ENCODE results near the gene NIM1K.
"Not testable (repeated sequence)": the region's sequence is repeated elsewhere in the genome, so short reads cannot be mapped to it uniquely, and the experiment has no call there.

NIM1K gene

DNA sequence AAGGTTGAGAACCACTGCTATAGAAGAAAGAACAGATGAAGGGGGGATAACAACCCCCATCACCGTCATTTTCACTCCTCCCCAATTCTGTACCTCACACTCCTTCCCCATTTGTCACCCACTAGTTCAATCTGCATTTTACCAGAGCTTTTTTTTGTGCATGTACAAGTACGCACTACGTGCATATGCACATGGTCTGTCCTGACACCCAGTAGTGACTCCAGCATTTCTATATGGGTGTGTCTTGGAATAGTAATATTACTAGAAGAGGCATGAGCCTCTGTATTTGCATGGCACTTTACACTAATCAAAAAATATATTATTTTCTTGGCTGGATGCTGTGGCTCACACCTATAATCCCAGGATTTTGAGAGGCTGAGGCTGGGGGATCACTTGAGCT lies 38.7 kb downstream of the NIM1K start:
- DNase-seq (ENCODE audit: low read depth), result no peak

DNA sequence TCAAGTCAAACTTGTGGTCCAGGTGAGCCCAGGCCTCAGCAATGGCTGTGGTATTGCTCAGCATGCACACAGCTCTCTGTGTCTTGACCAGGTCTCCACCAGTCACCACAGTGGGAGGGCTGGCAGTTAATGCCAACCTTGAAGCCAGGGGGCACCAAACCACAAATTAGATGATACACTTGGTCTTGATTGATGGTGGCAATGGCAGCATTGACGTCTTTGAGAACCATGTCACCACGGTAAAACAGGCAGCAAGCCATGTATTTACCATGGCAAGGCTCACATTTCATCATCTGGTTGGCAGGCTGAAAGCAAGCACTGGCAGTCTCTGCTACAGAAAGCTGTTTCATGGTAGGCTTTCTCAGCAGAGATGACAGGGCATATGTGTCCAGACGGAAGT lies 40.0 kb downstream of the NIM1K start:
- DNase-seq (ENCODE audit: low read depth), result no peak

DNA sequence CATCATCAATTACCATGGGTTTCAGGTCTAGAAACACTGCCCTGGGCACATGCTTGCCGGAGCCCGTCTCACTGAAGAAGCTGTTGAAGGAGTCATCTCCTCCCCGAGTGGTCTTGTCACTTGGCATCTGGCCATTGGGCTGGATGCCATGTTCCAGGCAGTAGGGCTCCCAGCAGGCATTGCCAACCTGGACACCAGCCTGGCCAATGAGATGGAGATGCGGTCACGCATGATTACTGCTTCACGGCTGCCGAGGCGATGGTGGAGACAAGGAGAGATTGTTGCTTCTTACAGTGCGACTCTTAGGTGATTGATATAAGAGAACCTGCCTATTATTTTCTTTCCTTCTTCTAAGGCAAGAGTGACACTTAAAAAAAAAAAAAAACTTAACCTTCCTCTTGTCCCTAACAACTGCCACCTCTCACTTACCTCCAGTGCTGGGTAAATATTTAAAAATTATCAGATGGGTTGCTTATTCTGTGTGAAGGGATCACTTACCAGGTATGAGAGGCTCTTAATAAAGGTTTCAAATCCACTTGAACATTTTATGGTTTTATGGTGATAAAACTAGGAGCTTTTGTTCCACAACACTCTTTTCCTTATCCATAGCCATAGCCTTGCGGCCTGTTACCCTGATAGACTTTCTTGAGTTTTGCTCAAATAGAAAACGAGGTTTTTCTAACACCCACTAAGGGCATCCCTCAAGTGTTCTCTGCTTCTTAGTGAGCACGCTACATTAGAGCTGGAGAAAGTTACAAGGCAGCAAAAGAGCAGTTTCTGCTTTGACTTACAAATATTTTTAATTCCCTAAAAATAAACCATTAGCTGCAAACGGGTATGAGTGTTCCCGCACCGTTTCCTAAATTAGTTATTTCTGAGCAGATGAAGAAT lies 41.2 kb downstream of the NIM1K start:
- DNase-seq (ENCODE audit: low read depth), result no peak

DNA sequence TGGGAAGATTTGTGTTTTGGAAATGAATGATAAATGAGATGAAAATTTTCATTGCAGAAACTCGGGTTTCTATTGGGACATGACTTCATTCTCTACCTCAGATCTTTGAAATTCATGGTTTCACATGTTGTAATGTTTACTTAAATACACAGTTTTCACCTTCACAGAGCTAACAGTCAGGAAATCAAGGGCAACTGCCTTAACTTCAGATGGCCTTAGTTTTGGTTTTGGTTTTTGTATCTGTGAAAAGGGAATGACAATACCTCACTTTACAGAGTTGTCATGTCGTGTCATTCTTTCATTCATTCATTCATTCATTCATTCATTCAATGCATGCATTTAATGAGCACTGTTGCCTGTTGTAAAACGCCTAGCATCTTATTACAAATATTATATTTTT lies 41.9 kb downstream of the NIM1K start:
- DNase-seq (ENCODE audit: low read depth), result no peak

DNA sequence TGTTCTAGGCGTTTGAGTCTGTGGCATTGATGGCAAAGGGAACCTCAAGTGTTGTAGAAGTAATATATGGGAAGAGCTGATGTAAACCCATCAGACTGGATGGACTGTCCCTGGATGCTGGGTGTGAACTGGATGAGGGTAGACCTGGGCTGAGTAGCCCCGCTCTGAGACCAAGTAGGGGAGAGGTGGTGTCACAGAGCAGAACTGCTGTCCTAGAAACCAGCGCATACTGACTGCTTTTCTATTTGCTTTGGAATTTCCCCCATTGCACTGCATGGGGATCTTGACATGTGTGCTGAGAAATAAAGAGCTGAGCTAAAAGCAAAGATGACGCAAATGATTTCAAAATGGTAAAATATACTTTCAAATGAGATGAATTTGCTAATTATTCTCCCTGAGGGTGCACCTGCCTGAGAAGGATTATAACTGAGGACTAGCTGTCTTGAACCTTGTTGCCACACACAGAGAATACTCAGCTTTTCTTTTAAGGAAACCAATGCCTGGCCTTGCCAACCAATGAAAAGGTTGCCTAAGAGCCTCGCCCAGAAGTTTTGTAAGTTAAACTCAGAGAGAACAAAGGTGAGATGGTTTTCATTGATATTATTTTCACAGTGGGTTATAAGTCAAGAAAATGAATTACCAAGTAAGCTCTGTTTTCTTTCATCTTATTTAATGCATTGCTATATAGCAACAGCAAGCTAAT lies 44.8 kb downstream of the NIM1K start:
- no peak for DNase-seq (ENCODE audit: low read depth)

DNA sequence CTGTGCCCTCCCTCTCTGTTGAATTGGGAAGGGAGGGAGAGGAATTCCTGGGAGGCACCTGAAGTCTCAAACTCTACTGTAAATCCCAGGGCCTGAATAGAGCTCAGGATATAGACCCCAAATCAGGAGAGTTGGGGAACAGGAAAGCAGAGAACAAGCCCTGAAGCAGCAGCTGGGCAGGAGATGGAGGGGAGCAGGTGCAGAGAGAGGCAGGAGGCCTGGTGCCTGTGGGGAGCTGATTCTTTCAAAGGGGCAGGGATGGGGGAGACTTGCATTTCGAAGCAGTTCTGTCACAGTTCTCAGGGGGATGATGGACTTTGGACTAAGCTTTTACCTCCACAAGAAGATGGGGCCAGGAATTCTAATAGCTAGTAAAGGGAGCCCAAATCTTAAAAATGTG lies 50.2 kb downstream of the NIM1K start:
- DNase-seq (ENCODE audit: low read depth), result no peak

DNA sequence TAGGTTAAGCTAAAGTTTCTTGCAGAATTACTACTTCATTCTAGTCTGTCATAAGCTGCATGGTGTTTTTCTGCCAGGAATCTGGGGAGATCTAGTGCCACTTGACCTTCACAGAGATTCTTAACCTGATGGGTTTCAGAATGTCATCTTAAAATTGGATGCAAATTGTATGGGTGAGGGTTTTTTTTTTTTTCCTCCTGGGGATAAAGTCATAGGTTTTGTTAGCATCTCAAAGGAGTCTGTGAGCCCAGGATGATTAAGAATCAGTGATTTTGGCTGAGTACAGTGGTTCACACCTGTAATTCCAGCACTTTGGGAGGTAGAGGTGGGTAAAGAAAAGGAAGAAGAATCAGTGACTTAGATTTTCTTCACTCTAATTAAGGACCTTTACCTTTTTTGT lies 51.2 kb downstream of the NIM1K start:
- no peak for DNase-seq (ENCODE audit: low read depth)

DNA sequence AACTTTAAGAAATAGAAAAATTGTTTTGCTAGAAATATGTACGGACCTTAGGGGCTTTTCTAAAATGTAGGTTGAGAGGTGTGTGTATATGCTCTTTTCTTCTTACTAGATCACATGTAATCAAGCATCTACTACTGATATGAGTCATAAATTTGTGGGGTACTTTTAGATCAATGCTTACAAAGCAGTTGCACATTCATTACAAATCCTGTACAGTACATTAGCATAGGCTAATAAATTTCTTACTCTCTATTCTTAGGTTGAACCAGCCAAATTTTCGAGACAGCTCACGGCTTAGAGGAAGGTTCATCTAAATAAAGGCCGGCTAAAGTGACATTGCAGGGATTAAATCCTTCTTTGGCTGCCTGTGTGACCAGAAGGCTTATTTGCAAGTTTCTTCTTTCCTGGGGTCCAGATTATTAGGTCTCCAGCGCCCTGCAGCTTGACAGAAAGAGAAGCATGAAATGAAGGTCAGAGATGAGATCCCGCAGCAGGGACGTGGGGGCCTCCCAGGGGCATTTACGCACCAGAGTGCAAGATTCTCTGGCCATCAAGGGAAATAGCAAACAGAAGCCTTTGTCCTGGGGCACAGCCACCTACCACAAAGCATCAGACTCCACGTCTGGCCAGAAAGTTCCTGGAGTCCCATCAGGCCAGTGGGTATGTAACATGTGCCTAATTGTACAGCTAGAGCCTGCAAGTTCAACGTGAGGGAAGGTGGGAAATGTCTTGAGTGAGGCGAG lies 53.0 kb downstream of the NIM1K start:
- no peak for DNase-seq (ENCODE audit: low read depth)

DNA sequence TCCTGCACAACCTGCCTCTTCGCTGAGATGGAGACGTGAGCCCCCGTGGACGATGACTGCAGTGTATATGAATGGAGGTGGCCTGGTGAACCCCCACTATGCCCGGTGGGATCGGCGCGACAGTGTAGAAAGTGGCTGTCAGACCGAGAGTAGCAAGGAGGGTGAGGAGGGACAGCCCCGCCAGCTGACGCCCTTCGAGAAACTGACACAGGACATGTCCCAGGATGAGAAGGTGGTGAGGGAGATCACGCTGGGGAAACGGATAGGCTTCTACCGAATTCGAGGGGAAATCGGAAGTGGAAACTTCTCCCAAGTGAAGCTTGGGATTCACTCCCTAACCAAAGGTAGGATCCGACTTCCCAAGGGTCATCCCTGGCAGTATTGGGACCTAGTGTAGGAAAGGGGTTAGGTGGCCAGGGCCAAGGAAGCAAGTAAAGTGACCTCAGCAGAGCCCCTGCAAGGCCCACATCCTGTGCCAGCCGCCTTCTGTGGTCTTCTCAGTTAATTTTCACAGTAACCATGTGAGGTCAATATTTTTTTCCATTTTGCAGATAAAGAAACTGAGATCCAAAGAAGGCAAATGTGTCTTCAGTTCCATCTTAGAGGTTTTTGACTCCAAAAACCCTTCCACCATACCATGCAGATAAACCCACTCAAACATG lies 53.8 kb downstream of the NIM1K start:
- no peak for DNase-seq (ENCODE audit: low read depth)

DNA sequence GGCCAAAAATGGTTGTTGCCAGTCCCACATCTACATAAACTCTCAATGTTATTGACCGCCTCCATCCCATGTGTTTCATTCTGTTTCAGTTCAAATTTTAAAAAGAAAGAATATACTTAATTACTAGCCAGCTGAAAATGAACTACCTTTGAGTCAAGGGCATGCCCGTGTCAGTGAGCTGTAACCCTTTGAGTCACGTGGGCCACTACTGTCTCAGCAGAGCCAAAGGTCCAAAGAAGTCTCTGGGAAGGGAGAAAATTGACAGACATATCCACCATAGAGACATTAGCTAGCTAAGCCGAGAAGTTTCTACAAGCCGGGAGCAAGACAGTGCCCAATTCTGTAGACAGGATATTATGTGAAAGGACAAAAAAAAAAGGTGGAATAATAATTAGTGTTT lies 59.7 kb downstream of the NIM1K start:
- no peak for DNase-seq (ENCODE audit: low read depth)

DNA sequence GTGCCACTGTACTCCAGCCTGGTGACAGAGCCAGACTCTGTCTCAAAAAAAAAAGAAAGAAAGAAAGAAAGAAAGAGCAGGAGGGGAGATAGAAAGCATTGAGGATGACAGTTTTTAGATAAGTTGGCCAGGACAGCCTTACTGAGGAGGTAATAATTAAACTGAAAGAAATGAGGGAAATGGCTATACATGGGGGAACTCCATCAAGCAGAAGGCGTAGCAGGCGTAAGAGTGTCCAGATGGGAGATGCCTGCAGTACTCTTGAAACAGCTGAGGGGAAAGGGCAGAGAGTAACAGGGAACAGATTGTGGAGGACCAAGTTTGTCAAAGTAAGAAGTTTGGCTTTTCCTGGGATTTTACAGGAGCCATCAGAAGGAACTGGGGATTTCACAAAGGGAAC lies 63.7 kb downstream of the NIM1K start:
- DNase-seq (ENCODE audit: low read depth), result no peak

DNA sequence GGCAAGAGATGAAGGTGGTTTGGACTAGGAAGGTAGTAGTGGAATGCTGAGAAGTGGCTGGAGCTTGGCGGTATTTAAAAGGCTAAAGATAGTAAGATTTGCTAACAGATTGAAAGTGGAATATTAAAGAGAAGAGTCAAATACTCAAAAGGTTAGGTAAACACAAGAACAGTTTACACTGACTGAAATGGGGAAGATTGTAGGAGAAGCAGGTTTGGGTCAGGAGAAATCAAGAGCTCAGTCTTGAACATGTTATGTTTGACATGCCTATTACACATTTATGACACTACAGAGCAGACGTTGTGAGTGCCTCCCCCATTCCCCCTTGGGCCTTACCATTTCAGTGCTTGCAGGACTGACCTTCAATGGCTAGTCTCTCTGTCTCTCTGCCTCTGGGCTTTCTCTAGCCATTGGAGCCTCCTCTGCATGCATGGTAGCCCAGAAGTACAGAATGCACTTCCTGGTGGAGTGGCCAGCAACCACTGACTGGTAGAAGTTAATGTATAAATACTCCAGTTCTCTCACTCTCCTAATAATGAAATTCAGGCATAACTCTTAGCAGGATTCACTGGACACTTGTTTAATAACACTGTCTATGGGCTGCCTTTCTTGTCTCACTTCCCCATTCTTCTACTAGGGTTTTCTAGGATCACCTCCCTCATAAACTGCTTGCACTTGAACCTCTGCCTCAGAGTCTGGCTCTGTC lies 64.4 kb downstream of the NIM1K start:
- DNase-seq (ENCODE audit: low read depth), result no peak

DNA sequence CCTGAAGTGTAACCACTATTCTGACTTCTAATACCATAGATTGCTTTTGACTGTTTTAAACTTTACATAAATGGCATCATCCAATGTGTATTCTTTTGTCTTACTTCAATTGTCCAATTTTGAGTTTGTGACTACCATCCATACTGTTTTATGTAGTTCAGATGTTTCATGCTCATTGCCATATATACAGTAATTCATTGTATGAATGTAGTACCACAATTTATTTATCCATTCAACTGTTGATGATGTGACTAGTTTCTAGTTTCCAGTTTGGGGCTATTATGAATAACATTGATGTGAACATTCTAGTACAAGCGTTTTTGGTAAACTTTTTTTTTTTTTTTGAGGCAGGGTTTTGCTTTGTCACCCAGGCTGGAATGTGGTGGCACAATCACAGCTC lies 66.1 kb downstream of the NIM1K start:
- no peak for DNase-seq (ENCODE audit: low read depth)

DNA sequence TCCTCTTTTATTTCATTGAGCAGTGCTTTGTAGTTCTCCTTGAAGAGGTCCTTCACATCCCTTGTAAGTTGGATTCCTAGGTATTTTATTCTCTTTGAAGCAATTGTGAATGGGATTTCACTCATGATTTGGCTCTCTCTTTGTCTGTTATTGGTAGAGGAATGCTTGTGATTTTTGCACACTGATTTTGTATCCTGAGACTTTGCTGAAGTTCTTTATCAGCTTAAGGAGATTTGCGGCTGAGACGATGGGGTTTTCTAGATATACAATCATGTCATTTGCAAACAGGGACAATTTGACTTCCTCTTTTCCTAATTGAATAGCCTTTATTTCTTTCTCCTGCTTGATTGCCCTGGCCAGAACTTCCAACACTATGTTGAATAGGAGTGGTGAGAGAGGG lies 70.2 kb downstream of the NIM1K start:
- not testable (repeated sequence) for DNase-seq (ENCODE audit: low read depth)

DNA sequence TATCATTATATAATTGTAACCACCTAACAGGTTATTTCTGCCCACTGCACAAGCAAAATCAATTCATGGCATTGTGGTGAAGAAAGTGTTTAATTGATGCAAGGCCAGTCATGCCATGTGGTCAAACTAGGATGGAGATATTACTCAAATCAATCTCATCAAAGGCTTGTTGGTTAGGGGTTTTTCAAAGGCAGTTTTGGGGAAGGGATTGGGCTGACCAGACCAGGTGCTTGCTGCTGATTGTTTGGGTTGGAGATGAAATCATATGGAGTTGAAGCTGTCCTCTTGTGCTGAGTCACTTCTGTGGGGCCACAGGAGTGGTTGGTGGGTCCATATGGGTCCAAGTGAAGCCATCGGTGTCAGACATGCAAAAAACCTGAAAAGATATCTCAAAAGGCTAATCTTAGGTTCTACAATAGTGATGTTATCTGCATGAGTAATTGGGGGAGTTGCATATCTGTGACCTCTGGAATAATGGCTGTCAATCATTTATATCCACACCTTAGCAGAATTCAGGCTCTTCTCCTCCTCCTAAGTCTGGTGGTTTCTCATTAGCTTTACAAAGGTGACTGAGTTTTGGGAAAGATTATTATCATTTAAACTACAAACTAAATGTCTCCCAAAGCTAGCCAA lies 76.3 kb downstream of the NIM1K start:
- no peak for DNase-seq (ENCODE audit: low read depth)

DNA sequence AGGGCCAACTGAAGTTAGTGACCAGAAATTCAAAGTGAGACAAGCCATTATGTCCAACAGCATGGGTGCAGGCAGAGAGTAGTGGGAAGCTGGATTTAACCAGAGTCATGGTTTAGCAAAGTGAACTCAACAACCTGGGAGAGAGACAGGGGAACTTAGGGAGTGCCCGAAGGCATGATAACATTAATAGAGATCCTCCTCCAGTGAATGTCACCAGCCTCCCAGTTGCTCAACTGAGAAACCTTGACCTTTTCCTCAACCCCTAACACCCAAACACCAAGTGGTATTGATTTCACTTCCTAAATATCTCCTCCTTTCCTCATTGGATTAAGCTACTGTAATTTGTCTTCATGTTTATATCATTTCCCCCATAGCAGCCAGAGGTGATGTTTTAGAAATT lies 78.6 kb downstream of the NIM1K start:
- DNase-seq (ENCODE audit: low read depth), result no peak

DNA sequence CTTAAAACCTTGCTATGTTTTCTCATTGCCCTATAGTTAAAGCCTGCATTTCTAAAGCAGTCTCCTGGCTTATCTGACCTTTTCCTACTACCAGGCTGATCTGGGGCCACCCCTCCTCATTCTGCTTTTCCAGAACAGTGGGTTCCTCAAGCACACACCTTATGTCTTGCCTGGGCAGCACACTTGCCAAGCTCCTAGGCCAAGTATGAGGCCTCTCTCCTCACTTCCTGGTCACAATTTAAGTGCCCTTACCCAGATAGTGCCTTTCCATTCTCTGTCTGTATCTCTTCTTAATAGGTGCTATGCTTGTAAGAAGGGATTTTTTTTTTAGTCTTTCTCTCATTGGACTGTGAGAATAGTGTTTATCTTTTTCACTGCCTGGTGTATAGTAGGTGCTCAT lies 81.5 kb downstream of the NIM1K start:
- no peak for DNase-seq (ENCODE audit: low read depth)

DNA sequence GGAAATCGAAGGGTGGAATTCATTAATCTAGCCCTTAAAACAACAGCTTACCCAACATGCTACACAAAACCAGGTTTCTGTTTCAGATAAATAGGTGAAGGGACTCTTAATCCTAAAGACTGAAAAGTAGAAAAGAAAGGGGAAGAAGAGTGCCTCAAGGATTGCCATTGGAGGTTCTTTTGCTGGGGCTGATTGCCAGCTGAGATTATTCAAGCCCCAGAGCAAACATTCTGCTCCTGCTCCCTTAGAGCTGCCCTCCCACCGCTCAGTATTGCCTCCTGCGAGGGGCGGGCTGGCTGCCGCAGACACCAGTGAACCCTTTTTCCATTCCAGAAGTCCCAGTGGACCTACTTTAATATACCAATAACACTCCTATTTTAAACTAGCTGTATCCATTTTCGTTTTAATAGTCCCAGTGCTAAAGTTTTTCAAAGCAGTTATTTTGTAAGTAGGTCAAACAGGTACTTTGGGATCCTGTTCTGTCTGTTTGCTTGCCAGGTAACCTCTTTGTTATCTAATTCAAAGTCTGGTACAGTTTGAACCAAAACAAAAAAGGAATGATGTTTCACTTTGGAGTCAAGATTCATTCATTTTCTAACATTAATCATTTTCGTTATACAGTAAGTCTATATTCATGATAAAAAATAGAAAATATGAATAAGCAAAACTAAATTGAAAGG lies 82.5 kb downstream of the NIM1K start:
- no peak for DNase-seq (ENCODE audit: low read depth)

DNA sequence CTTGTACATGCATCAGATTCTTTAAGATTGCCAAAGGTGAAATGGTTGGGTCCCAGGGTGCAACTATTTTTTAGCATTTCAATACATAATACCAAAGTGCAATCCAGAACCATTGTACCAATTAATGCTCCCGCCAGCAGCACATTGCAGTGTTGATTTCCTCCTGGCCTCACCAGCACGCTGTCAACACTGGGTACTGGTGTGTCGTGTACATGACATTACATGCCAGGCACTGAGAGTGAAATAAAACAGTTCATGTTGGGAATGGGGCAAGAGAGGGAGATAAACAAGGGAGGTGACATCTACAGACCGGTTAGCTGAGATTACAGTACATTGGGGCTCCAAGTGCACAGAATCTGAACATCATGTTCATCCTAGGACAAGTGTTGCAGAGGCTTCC lies 83.4 kb downstream of the NIM1K start:
- DNase-seq (ENCODE audit: low read depth), result no peak

DNA sequence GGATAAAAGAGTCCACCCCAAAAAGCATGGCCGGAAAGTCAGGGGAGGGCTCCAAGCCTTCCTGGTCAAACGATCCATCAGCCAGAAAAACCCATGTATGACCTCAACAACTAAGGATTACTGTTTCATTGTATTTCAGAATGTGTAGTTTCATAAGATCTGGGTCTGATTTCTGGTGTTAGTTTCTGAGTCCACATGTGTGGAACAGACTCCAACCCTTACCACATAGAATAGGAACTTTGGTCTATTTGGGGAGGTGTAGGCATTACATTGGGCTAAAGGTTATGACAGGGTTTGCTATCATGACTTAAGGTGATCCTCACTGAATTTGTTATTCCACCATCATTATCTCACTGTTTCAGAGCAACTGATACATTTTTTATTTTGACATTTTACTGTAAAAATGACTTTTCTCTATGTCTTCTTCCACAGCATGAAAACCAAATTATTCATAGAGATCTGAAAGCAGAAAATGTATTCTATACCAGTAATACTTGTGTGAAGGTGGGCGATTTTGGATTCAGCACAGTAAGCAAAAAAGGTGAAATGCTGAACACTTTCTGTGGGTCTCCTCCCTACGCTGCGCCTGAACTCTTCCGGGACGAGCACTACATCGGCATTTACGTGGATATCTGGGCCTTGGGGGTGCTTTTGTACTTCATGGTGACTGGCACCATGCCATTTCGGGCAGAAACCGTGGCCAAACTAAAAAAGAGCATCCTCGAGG lies 87.7 kb downstream of the NIM1K start:
- no peak for DNase-seq (ENCODE audit: low read depth)

Data from T follicular helper cell (primary cell).